Cardiac septum (tissue), 1 donor: ENCODE results near the gene FKBP15. TPM values are rescaled to one million over a fixed set of nuclear protein-coding genes. Genes with fewer than 3 reads are reported as not detected.
"Not testable (repeated sequence)": the region's sequence is repeated elsewhere in the genome, so short reads cannot be mapped to it uniquely, and the experiment has no call there.

Experiments
- DNase-seq: peaks from one replicate; pipeline ENCODE4 v3.0.0-alpha.2; 2020; ENCODE audit warnings: low spot score
- intact Hi-C: fragments of 100-400 bp; cut with DNase I; formaldehyde crosslinking; loops from one replicate; pipeline ENCODE4 v1.14.0; 2022
- total RNA-seq: library from RNA; stranded (reverse); fragmentation: NEBNext Ultra II Directional; extraction: Animal tissue kit (Norgen Biotek cat#: 25700); gene quantifications from one replicate; pipeline ENCODE4 v1.2.1, GENCODE V29; 2021
- donor health status: DM: no; HTN: no; CAD: no.

The FKBP15 gene
- total RNA-seq, 1 donor from 2014 or later: 17.9 TPM

- intact Hi-C loops: no loop called here
- no peak for DNase-seq
These were observed 95.6 kb downstream of the FKBP15 start for GRCh38 chr9:113125386-113126035.

GRCh38 chr9:113118829-113119228 lies 102.2 kb downstream of the FKBP15 start:
- intact Hi-C loops, DNase-seq: not testable (repeated sequence)

Other genes starting within 250 kb of the FKBP15 start
- 2.4 TPM for gene ZNF883, start 209.1 kb downstream of the FKBP15 start, total RNA-seq
- gene ZFP37, start 164.6 kb downstream of the FKBP15 start, total RNA-seq: 2.0 TPM
- 4.7 TPM for gene SLC31A2, start 70.3 kb downstream of the FKBP15 start, total RNA-seq
- gene SLC31A1, start 267 bp upstream of the FKBP15 start, total RNA-seq: 9.6 TPM
- 35.1 TPM for gene CDC26, start 54.3 kb upstream of the FKBP15 start, total RNA-seq
- gene PRPF4, start 54.4 kb upstream of the FKBP15 start, total RNA-seq: 10.5 TPM
- not detected for gene RNF183, start 82.1 kb upstream of the FKBP15 start, total RNA-seq
- 10.9 TPM for gene WDR31, start 119.0 kb upstream of the FKBP15 start, total RNA-seq
- 1.7 TPM for gene BSPRY, start 128.3 kb upstream of the FKBP15 start, total RNA-seq
- 14.3 TPM for gene HDHD3, start 155.7 kb upstream of the FKBP15 start, total RNA-seq
- gene ALAD, start 180.0 kb upstream of the FKBP15 start, total RNA-seq: 68.2 TPM
- gene POLE3, start 189.4 kb upstream of the FKBP15 start, total RNA-seq: 16.9 TPM
- gene C9orf43, start 189.5 kb upstream of the FKBP15 start, total RNA-seq: 0.16 TPM
- 233 TPM for gene RGS3, start 242.4 kb upstream of the FKBP15 start, total RNA-seq